Vagina (tissue), 2 donors: ENCODE results near the gene MED15.

Experiments
- POLR2A ChIP-seq, 2 donors: fragments of 450-650 bp; IDR thresholded peaks; one replicate each; pipeline ENCODE4 v1.6.1; 2017; ENCODE audit warnings: antibody characterized with exemption in 2 of 2, mild to moderate bottlenecking in 2 of 2, moderate library complexity in 2 of 2
- TF ChIP-seq, protein P1 (sequence below), 3 experiments: fragments of 450-650 bp in 2 of 3; fragments of 200-600 bp in 1 of 3; sonication (generic) in 1 of 3; IDR thresholded peaks; one replicate each; pipeline ENCODE4 v1.5.1; 2017 to 2019; ENCODE audit warnings: antibody characterized with exemption in 3 of 3, mild to moderate bottlenecking in 2 of 3, moderate library complexity in 2 of 3

- no peak for TF ChIP-seq POLR2A (IDR thresholded peaks at IDR 0.05)
- TF ChIP-seq, protein P1, sequence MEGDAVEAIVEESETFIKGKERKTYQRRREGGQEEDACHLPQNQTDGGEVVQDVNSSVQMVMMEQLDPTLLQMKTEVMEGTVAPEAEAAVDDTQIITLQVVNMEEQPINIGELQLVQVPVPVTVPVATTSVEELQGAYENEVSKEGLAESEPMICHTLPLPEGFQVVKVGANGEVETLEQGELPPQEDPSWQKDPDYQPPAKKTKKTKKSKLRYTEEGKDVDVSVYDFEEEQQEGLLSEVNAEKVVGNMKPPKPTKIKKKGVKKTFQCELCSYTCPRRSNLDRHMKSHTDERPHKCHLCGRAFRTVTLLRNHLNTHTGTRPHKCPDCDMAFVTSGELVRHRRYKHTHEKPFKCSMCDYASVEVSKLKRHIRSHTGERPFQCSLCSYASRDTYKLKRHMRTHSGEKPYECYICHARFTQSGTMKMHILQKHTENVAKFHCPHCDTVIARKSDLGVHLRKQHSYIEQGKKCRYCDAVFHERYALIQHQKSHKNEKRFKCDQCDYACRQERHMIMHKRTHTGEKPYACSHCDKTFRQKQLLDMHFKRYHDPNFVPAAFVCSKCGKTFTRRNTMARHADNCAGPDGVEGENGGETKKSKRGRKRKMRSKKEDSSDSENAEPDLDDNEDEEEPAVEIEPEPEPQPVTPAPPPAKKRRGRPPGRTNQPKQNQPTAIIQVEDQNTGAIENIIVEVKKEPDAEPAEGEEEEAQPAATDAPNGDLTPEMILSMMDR (IDR thresholded peaks at IDR 0.05) = no peak
Measured at GRCh38 chr22:20490183-20490940, 17.0 kb upstream of the MED15 start.
